ENCODE measurements around the gene ZFP37.
A peak's percentile ranks its signal among the peaks of the same experiment; 100 is the strongest.
"Not testable (repeated sequence)": the region's sequence is repeated elsewhere in the genome, so short reads cannot be mapped to it uniquely, and the experiment has no call there.

The ZFP37 gene

GRCh38 chr9:113056191-113057106 lies at the start of gene ZFP37:
Gene ZFP37 (minus strand): TSS chr9:113056724. CDS start chr9:113056688, 36 bp downstream.
- peak; percentile 94 for DNase-seq (ENCODE audit: low spot score)

DNA sequence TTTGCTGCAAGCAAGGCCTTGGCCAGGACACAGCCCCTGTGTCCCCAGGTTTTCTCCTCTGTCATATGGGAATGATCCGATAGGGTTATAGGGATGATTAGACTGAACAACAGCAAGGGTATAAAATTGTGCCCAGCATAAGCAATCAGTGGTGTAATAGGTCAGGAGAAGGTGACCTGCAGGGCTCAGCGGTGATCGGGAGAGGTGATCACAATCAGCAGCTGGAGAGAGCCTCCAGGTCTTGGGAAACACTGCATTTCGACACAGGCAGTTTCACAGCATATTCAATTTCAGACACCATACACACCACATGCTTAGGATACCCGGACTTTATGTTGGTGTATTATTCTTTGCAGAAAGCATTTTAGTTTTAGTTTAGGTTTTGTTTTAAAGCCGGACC lies 48.8 kb upstream of the ZFP37 start:
- not testable (repeated sequence) for DNase-seq (ENCODE audit: low spot score)

GRCh38 chr9:113095561-113095960 lies 39.0 kb upstream of the ZFP37 start:
- DNase-seq (ENCODE audit: low spot score), result no peak

GRCh38 chr9:113089924-113090323 lies 33.4 kb upstream of the ZFP37 start:
- not testable (repeated sequence) for DNase-seq (ENCODE audit: low spot score)

DNA sequence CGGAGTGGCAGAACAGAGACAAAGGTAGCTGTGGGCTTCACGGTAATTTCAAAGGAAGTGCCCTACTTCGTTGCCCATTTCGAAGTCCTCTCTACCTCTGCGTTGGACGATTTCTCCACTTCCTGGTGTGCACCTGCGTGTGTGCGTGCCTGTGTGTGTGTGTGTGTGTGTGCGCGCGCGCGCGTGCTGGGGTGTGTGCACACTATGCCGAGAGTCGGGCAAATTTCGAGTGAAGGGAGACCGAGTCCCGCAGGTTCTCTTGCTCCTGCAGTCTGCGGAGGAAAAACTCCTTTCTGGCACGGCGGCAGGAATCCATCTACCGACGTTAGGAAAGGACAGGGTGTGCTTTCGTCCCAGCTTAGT lies 32.6 kb upstream of the ZFP37 start:
- not testable (repeated sequence) for DNase-seq (ENCODE audit: low spot score)

GRCh38 chr9:113088456-113089142 lies 32.1 kb upstream of the ZFP37 start:
- not testable (repeated sequence) for DNase-seq (ENCODE audit: low spot score)

DNA sequence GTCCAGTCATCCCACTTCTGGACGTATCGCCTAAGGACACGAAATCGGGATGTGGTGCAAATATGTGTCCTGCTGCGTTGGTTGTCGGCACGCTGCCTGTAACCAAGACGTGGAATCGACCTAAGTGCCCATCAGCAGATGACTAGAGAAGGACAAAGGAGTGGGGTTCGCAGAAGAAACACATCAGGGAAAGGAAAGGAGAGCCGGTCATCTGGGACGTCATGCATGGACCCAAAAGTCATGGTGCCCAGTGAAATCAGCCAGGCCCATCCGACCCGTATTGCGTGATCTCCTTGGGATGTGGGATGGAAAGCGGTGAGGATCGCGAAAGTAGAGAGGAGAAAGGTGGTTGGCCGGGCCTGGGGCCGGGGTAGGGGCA lies 6.4 kb upstream of the ZFP37 start:
- DNase-seq (ENCODE audit: low spot score), result not testable (repeated sequence)

DNA sequence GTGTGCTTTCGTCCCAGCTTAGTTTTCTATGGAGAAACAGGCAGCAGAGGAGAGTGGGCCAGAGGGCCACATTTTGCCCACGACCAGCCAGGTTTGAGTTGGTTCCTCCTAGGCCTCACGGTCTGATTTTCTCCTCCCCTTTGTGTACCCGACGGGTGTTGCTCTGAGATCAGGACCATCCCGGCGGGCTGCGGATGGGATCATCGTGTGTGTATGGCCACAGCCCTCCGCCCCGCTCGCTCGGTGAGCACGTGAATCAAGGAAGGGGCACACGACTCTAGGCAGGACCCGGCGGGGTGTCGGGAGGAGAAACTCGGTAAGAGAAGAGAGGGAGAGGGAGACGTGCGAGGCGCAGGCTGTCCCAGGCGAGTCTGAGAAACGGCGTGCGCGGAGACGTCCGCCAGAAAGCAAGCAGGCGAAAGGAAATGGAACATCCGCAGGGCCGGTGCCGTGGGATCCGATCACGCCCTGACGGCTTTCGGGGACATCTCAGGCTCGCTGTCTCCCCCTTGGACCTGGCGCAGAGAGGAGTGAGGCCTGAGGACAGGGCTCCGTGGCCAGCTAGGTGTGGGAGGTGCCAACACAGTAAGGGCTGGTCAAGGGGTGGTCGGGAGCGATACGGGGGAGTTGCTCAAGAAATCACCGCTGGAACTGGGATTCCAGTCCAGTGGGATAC lies 5.9 kb upstream of the ZFP37 start:
- DNase-seq (ENCODE audit: low spot score), result not testable (repeated sequence)

DNA sequence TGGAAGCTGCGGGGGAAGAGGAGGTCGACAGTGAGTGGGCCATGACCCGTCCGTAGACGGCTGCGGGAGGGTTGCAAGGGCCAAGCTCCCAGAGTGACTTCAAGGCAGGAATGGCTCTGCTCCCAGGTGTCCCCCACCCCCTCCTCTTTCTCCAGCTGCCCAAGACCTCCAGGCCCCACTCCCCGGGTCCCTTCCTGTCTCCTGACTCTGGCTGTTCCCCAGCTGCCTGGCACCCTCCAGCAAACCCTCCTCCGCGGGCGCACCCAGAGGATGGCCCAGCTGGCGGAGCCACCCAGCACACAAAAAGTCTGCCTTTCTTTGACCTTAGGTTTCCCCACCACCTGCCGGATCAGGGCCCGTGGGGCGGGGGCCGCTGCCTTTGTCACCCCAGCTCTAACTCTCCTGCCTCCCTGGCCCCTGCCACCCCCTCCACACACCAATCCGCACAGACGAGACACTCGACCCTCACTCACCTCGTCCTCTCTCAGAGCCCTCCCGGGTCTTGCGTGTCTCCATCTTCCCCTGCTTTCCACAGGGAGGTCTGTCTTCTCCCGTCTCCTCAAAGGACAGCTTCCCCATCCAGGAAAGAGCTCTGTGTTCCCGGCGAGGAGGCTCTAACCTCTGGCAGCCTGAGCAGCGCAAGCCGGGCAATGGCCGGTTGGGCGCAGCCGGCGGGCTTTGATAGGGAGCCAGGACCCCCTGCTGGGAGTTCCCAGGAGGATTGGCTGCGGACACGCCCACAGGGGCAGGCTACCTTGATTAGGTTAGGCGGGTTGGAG lies 4.7 kb upstream of the ZFP37 start:
- not testable (repeated sequence) for DNase-seq (ENCODE audit: low spot score)

- DNase-seq (ENCODE audit: low spot score), result peak; percentile 6
Measured at GRCh38 chr9:113059581-113060284, 3.2 kb upstream of the ZFP37 start.

- no peak for DNase-seq (ENCODE audit: low spot score)
Measured at GRCh38 chr9:113057193-113057592, 669 bp upstream of the ZFP37 start.

DNA sequence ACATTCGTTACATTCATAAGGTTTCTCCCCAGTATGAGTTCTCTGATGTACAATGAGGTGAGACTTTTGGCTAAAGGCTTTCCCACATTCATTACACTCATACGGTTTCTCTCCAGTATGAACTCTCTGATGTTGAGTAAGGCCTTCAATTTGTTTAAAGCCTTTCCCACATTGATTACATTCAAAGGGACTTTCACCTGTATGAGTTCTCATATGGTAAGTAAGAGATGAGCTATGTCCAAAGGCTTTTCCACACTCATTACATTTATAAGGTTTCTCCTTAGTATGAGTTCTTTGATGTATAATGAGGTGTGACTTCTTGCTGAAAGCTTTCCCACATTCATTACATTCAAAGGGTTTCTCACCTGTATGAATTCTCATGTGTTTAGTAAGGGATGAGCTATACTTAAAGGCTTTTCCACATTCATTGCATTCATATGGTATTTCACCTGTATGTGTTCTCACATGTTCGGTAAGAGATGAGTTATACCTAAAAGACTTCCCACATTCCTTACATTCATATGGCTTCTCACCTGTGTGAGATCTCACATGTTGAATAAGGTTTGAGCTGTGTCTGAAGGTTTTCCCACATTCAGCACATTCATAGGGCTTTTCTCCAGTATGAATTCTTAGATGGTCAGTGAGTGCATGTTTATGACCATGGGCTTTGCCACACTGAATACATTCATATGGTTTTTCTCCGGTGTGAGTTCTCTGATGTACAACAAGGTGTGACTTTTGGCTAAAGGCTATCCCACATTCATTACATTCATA lies 13.5 kb downstream of the ZFP37 start:
- no peak for DNase-seq (ENCODE audit: low spot score)

DNA sequence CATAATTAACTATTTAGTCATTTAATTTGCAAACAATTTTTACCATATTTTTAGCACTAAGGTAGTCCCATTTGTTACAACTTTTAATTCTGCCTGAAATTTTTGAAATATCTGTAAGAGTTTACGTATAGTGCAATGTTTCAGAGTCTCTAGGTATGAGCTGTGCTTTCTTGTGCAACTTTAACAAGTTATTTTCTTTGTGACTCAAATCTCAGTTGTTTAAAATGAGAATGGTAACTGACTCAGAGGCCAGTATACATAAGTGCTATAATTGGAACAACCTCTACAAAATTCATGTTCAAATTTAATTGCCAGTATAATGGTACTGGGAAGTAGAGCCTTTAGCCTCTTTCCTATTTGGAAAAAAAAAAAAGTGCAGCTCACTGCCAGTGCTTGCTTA lies 30.3 kb downstream of the ZFP37 start:
- no peak for DNase-seq (ENCODE audit: low spot score)

GRCh38 chr9:113018247-113018646 lies 38.3 kb downstream of the ZFP37 start:
- no peak for DNase-seq (ENCODE audit: low spot score)

GRCh38 chr9:113012492-113012891 lies 44.0 kb downstream of the ZFP37 start:
- no peak for DNase-seq (ENCODE audit: low spot score)

GRCh38 chr9:113011911-113012381 lies 44.6 kb downstream of the ZFP37 start, which contains the start of gene ZNF883:
Gene ZNF883 (minus strand): TSS chr9:113012192.
- peak; percentile 50 for DNase-seq (ENCODE audit: low spot score)

- DNase-seq (ENCODE audit: low spot score), result no peak
Measured at GRCh38 chr9:113005777-113006176, 50.7 kb downstream of the ZFP37 start.

- no peak for DNase-seq (ENCODE audit: low spot score)
Measured at GRCh38 chr9:112997236-112997941, 59.1 kb downstream of the ZFP37 start.
